Adrenal gland (tissue), 12 donors: Measurements from ENCODE around the gene PSKH1. TPM values are rescaled to one million over a fixed set of nuclear protein-coding genes. Genes with fewer than 3 reads are reported as not detected.

ENCODE experiments used
- DNase-seq, 7 donors: peaks; one replicate each; pipeline ENCODE4 v3.0.0-alpha.2; 2019 to 2020
- H3K27ac ChIP-seq, 5 donors: fragments of 200-600 bp; sonication (generic) in 4 of 5; 1 replicate in 3 of 5; 2 replicates in 2 of 5; pipeline versions ENCODE4 v1.5.1 to v1.8.0; 2016 to 2020; ENCODE audit warnings: mild to moderate bottlenecking in 1 of 5
- H3K27me3 ChIP-seq: fragments of 200-600 bp; 2 replicates; pipeline ENCODE4 v1.8.0; 2021
- H3K36me3 ChIP-seq, 2 donors: fragments of 200-600 bp; replicated peaks in 1 of 2; 1 replicate in 1 of 2; 2 replicates in 1 of 2; pipeline versions ENCODE4 v1.5.1 to v1.8.0; 2018 to 2022
- H3K4me1 ChIP-seq, 2 donors: fragments of 200-600 bp; replicated peaks in 1 of 2; 1 replicate in 1 of 2; 2 replicates in 1 of 2; pipeline versions ENCODE4 v1.5.1 to v1.8.0; 2018 to 2021
- H3K4me3 ChIP-seq, 4 donors: fragments of 200-600 bp; sonication (generic) in 3 of 4; one replicate each; pipeline ENCODE4 v1.5.1; 2016 to 2018
- H3K9me3 ChIP-seq, 3 donors: fragments of 200-600 bp; sonication (generic) in 1 of 3; replicated peaks in 1 of 3; 1 replicate in 2 of 3; 2 replicates in 1 of 3; pipeline versions ENCODE4 v1.5.1 to v1.8.0; 2016 to 2021
- POLR2A ChIP-seq, 2 donors: fragments of 450-650 bp; IDR thresholded peaks; one replicate each; pipeline ENCODE4 v1.6.1; 2017; ENCODE audit warnings: antibody characterized with exemption in 2 of 2, mild to moderate bottlenecking in 2 of 2, moderate library complexity in 1 of 2
- WGBS, 4 donors: extraction: QIAGEN DNeasy Blood & Tissue Kit in 2 of 4; methylation state at CpG; one replicate each; pipeline versions ENCODE4 v1.1.5 to v1.1.7; 2013 to 2017; 5-methylcytosine and 5-hydroxymethylcytosine counted together
- intact Hi-C, 2 donors: fragments of 100-400 bp; cut with DNase I; formaldehyde crosslinking; loops; one replicate each; pipeline versions ENCODE4 v1.14.1 to v1.15.0; 2022 to 2023
- polyA plus RNA-seq, 3 donors: library from polyadenylated mRNA; stranded (reverse); fragments of 200-250 nt in 2 of 3; fragments of 350-450 nt in 1 of 3; fragmentation: Illumina TruSeq in 1 of 3; extraction: RNeasy Lipid Tissue Mini Kit (QIAGEN cat#74804) in 1 of 3; gene quantifications; one replicate each; pipeline ENCODE4 v1.2.3, GENCODE V29; 2013 to 2014
- total RNA-seq, 9 donors: library from RNA; depleted of rRNA in 4 of 9; stranded (reverse); fragments of >200 nt in 4 of 9; fragments of 120-200 nt in 1 of 9; fragmentation: NEBNext Ultra II Directional in 1 of 9; extraction: Animal tissue kit (Norgen Biotek cat#: 25700) in 1 of 9; gene quantifications; one replicate each; pipeline versions ENCODE4 v1.1.0 to v1.2.4, GENCODE V29; 2013 to 2023
- TF ChIP-seq, protein P1 (sequence below), 6 experiments: fragments of 450-650 bp in 4 of 6; fragments of 200-600 bp in 2 of 6; sonication (generic) in 1 of 6; IDR thresholded peaks; 1 replicate in 5 of 6; 2 replicates in 1 of 6; pipeline versions ENCODE4 v1.5.1 to v1.8.0; 2016 to 2021; ENCODE audit warnings: antibody characterized with exemption in 6 of 6, mild to moderate bottlenecking in 2 of 6, moderate library complexity in 1 of 6
- donor health status: healthy with polysubstance abuse.
- donor health status: Bipolar disorder and iron deficiency.
- donor health status: DM: yes; HTN: yes; CAD: no.
- donor health status: DM: no; HTN: no; CAD: no.
- donor health status: DM: no; HTN: no; CAD: no.
- donor health status: DM: yes; HTN: yes; CAD: no.

Gene PSKH1
- total and polyA plus RNA-seq, 12 donors: 9.5 to 43.7 (median 24.0) TPM

DNA sequence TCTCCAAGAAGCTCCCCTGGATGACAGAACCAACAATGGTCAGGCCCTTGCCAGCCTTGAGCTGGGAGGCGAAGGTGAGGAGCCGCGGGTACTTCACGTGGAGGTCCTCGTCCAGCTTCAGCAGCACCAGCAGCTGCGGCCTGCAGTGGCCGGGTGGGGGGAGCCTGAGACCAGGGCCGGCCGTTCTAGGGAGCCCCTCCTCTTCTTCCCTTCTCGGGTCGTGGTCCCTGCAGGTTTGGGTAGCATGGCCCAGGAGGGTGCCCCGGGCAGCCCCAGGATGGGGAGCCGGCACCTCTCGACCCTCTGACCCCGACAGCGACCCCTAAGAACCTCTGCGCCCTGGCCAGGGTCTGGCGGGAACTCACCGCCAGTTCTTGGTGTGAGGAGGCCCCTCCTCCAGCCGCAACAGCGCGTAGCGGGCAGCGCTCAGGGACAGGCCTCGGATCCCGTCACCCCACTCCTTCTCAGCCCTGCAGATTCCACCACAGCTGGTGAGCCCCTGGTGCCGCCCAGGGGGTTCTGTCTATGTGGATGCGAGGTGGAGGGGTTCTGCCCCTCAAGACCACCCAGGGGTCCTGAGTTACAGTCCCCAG lies 54.0 kb downstream of the PSKH1 start:
- H3K4me1 ChIP-seq: peaks cover 8 to 27% of the 10 kb centered on the region in 2 donors
- DNase-seq: no peak
- no peak for TF ChIP-seq POLR2A (IDR thresholded peaks at IDR 0.05)
- TF ChIP-seq, protein P1, sequence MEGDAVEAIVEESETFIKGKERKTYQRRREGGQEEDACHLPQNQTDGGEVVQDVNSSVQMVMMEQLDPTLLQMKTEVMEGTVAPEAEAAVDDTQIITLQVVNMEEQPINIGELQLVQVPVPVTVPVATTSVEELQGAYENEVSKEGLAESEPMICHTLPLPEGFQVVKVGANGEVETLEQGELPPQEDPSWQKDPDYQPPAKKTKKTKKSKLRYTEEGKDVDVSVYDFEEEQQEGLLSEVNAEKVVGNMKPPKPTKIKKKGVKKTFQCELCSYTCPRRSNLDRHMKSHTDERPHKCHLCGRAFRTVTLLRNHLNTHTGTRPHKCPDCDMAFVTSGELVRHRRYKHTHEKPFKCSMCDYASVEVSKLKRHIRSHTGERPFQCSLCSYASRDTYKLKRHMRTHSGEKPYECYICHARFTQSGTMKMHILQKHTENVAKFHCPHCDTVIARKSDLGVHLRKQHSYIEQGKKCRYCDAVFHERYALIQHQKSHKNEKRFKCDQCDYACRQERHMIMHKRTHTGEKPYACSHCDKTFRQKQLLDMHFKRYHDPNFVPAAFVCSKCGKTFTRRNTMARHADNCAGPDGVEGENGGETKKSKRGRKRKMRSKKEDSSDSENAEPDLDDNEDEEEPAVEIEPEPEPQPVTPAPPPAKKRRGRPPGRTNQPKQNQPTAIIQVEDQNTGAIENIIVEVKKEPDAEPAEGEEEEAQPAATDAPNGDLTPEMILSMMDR (IDR thresholded peaks at IDR 0.05): no peak
- intact Hi-C loops: no loop called here
- no peaks in the 10 kb centered on the region for H3K27me3 ChIP-seq
- no peak overlapping the region for H3K4me3 ChIP-seq
- H3K9me3 ChIP-seq: no peaks in the 10 kb centered on the region
- WGBS, 4 donors: 90 to 92% (median 92%) methylated on average over 17 to 28 of the region's 28 CpGs; no CpG with 5 or more reads in 1 of the 4 donors
- peaks cover 0 to 83% of the 10 kb centered on the region in 2 donors for H3K36me3 ChIP-seq
- peak overlapping the region in 1 of 5 donors; percentile 45 for H3K27ac ChIP-seq

DNA sequence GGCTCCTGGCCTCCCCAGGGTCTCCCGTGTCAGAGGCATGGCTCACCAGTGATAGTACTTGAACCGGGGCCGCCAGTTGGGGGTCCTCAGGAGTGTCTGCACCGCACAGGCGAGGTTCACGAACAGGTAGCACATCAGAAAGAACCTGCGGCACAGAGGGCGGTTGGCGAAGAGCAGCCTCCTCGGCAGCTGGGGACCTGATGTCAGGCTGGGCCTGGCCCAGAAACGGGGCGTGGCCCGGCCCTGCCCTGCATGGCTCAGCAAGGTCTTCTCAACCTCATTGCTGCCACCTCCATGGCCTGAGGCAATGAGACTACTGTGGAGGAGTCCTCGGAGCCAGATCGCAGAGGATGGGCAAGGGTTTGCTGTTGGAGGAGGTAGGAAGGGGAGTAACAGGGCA lies 55.0 kb downstream of the PSKH1 start:
- TF ChIP-seq, protein P1 (IDR thresholded peaks at IDR 0.05): no peak
- no peak for TF ChIP-seq POLR2A (IDR thresholded peaks at IDR 0.05)
- Histone ChIP-seq H3K4me1 (peaks cover 8 to 28% of the 10 kb centered on the region in 2 donors), H3K4me3 (no peak overlapping the region), H3K36me3 (peaks cover 0 to 83% of the 10 kb centered on the region in 2 donors), H3K27ac (peak overlapping the region in 1 of 5 donors; percentile 45), H3K9me3 (no peaks in the 10 kb centered on the region), H3K27me3 (no peaks in the 10 kb centered on the region)
- no peak for DNase-seq
- WGBS, 4 donors: 90 to 93% (median 91%) methylated on average over 11 to 15 of the region's 15 CpGs
- intact Hi-C loops: no loop called here

DNA sequence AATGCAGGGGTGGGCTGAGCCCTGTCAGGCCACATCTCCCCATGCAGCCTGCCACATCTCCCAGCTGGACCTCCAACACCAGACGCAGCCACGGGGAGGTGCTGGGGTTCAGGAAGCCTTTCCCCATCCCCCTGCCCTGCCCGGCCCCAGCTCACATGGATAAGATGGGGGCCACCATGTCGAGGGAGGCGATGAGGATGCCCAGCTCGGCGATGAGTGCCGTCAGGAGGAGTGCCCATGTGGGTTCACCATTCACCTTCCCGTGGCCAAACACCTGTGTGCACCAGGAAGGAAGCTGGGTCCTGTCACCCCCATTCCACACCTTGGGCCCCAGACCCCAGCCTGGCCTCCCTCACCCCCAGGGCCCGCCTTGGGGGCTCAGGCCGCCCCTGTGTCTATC lies 56.6 kb downstream of the PSKH1 start:
- Histone ChIP-seq H3K9me3 (no peaks in the 10 kb centered on the region), H3K4me3 (no peak overlapping the region), H3K27me3 (no peaks in the 10 kb centered on the region), H3K27ac (no peak overlapping the region), H3K36me3 (peaks cover 0 to 96% of the 10 kb centered on the region in 2 donors), H3K4me1 (peaks cover 8 to 14% of the 10 kb centered on the region in 2 donors)
- TF ChIP-seq, protein P1 (IDR thresholded peaks at IDR 0.05): no peak
- no peak for TF ChIP-seq POLR2A (IDR thresholded peaks at IDR 0.05)
- 86 to 93% (median 91%) methylated on average over 5 to 11 of the region's 11 CpGs for WGBS, 4 donors
- intact Hi-C loops: no loop called here
- DNase-seq: peak in 2 of 7 donors; percentile 14 to 20

DNA sequence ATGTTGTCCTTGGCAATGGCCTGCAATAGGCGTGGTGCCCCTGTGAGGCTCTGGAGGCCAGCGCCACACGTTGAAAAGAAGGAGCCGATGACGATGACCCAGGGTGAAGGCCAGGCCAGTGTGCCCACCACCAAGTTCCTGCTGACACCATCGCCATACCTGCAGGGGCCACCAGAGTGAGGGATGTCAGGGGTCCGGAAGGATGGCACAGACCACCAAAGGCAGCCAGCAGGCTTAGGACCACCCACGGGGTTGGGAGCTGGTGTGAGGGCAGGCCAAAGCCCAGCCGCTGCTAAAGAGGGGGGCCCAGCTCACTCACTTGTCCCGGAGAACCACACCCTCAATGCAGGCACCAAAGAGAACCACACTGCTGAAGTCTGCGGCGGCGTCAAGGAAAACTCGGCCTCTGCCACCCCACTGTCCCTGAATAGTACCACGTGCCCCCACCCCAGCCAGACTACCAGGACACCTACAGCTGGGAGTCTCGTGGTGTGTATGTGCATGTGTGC lies 57.3 kb downstream of the PSKH1 start:
- H3K4me1 ChIP-seq: peaks cover 8 to 11% of the 10 kb centered on the region in 2 donors
- 79 to 90% (median 83%) methylated on average over 2 to 16 of the region's 16 CpGs for WGBS, 4 donors
- H3K36me3 ChIP-seq: peaks cover 0 to 96% of the 10 kb centered on the region in 2 donors
- intact Hi-C loops: no loop called here
- no peaks in the 10 kb centered on the region for H3K27me3 ChIP-seq
- no peak overlapping the region for H3K4me3 ChIP-seq
- H3K27ac ChIP-seq: no peak overlapping the region
- peak in 1 of 7 donors; percentile 21 for DNase-seq
- no peak for TF ChIP-seq POLR2A (IDR thresholded peaks at IDR 0.05)
- TF ChIP-seq, protein P1 (IDR thresholded peaks at IDR 0.05): no peak
- no peaks in the 10 kb centered on the region for H3K9me3 ChIP-seq
